Mucosa of rectum (tissue), 2 donors: ENCODE data around the gene MACROD2.
A peak's percentile ranks its signal among the peaks of the same experiment; 100 is the strongest.

Source experiments
- H3K27ac ChIP-seq, 2 donors: one replicate each; pipeline ENCODE4 v1.7.0; 2013; ENCODE audit warnings: inconsistent platforms in 2 of 2, low read depth in 2 of 2, low read length in 2 of 2
- H3K27me3 ChIP-seq, 2 donors: one replicate each; pipeline ENCODE4 v1.7.0; 2013; ENCODE audit warnings: low read length in 2 of 2; ENCODE audit not compliant: control insufficient read depth in 2 of 2, insufficient read depth in 2 of 2
- H3K36me3 ChIP-seq, 2 donors: one replicate each; pipeline ENCODE4 v1.7.0; 2013; ENCODE audit warnings: low read length in 2 of 2; ENCODE audit not compliant: control insufficient read depth in 2 of 2, insufficient read depth in 2 of 2
- H3K4me1 ChIP-seq, 2 donors: one replicate each; pipeline ENCODE4 v1.7.0; 2013; ENCODE audit warnings: low read length in 2 of 2, mild to moderate bottlenecking in 1 of 2; ENCODE audit not compliant: control insufficient read depth in 2 of 2, insufficient read depth in 2 of 2
- H3K4me3 ChIP-seq, 2 donors: one replicate each; pipeline ENCODE4 v1.7.0; 2013; ENCODE audit warnings: low read length in 2 of 2
- H3K9ac ChIP-seq, 2 donors: one replicate each; pipeline ENCODE4 v1.7.0; 2013; ENCODE audit warnings: low read length in 2 of 2, low read depth in 1 of 2, mild to moderate bottlenecking in 1 of 2
- H3K9me3 ChIP-seq, 2 donors: one replicate each; pipeline ENCODE4 v1.7.0; 2013; ENCODE audit warnings: low read length in 2 of 2; ENCODE audit not compliant: control insufficient read depth in 2 of 2
- donor health status: healthy.
- donor health status: Normal muscosa, but diverticular disease.

Gene MACROD2

DNA sequence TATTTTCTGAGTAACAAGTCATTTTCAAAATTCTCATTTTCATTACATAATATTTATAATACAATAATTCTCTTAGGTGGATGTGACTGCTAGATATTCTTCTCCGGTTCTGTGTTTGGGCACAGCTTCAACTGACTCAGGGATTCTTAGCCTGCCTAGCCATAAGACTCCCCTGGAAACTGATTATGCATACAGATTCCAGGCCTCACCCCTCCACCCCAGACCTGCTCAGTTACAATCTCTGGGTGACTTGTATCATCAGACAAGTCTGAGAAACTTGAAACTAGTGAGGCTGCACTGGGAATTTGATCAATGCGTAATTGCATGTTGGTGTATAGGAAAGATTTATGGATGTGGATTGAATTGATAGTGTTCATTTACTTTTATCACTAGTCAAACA, 316.7 kb downstream of the MACROD2 start:
- Histone ChIP-seq H3K4me1 (peaks cover 0 to 2% of the 10 kb centered on the region in 2 donors), H3K9me3 (no peaks in the 10 kb centered on the region), H3K36me3 (no peaks in the 10 kb centered on the region), H3K4me3 (no peak overlapping the region), H3K27ac (no peak overlapping the region), H3K27me3 (no peaks in the 10 kb centered on the region), H3K9ac (no peak overlapping the region)

GRCh38 chr20:14313341-14314020, 318.2 kb downstream of the MACROD2 start:
- H3K4me1 ChIP-seq, result no peaks in the 10 kb centered on the region
- no peaks in the 10 kb centered on the region for H3K36me3 ChIP-seq
- no peak overlapping the region for H3K9ac ChIP-seq
- no peak overlapping the region for H3K27ac ChIP-seq
- no peak overlapping the region for H3K4me3 ChIP-seq
- H3K27me3 ChIP-seq, result no peaks in the 10 kb centered on the region
- no peaks in the 10 kb centered on the region for H3K9me3 ChIP-seq

GRCh38 chr20:14319704-14320103, 324.4 kb downstream of the MACROD2 start:
- H3K4me1 ChIP-seq, result no peaks in the 10 kb centered on the region
- no peaks in the 10 kb centered on the region for H3K9me3 ChIP-seq
- no peak overlapping the region for H3K9ac ChIP-seq
- H3K27me3 ChIP-seq, result no peaks in the 10 kb centered on the region
- H3K27ac ChIP-seq, result no peak overlapping the region
- no peak overlapping the region for H3K4me3 ChIP-seq
- no peaks in the 10 kb centered on the region for H3K36me3 ChIP-seq

DNA sequence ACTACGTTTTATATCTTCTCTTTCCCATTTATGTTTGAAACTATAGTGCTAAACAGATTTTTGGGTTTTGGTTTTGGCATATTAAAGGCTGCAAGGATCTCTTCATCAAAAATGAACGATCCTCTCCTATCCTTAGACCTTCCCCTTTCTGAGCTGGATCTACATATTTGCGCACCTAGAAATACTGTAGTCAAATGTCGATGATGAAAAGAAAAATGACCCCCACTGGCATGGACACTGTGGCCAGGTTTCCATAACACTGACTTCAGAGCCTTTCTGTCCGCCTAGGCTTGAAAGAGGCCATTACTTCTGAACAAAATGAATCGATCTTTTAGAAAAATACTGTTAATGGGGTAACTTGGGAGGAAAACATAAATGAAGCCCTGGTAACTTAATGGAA, 336.3 kb downstream of the MACROD2 start:
- no peak overlapping the region for H3K9ac ChIP-seq
- H3K4me3 ChIP-seq, result no peak overlapping the region
- no peaks in the 10 kb centered on the region for H3K9me3 ChIP-seq
- no peaks in the 10 kb centered on the region for H3K36me3 ChIP-seq
- no peak overlapping the region for H3K27ac ChIP-seq
- H3K27me3 ChIP-seq, result no peaks in the 10 kb centered on the region
- no peaks in the 10 kb centered on the region for H3K4me1 ChIP-seq

DNA sequence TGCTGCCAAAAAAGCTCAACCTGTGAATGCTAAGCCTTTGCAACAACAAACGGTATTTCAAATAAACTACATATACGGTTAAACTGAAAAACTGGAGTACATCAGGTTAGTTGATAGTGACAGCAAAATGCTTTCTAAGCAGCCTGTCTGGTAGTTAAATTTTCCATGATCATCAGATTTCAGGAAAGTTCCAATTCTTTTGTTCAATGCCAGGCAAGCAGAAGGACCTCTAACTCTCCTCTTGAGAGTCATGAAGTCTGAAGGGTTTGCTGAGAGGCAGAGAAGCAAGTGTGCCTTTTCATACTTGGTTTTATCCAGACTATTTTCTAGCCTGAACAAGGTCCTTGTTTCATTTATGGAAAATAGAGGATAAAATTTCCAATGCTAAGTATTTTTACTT, 337.6 kb downstream of the MACROD2 start:
- Histone ChIP-seq H3K9ac (no peak overlapping the region), H3K9me3 (no peaks in the 10 kb centered on the region), H3K27ac (no peak overlapping the region), H3K4me1 (no peaks in the 10 kb centered on the region), H3K4me3 (no peak overlapping the region), H3K36me3 (no peaks in the 10 kb centered on the region), H3K27me3 (no peaks in the 10 kb centered on the region)

GRCh38 chr20:14333721-14334120, 338.4 kb downstream of the MACROD2 start:
- H3K9ac ChIP-seq, result no peak overlapping the region
- H3K4me1 ChIP-seq, result no peaks in the 10 kb centered on the region
- H3K4me3 ChIP-seq, result no peak overlapping the region
- no peaks in the 10 kb centered on the region for H3K27me3 ChIP-seq
- H3K36me3 ChIP-seq, result no peaks in the 10 kb centered on the region
- H3K27ac ChIP-seq, result no peak overlapping the region
- H3K9me3 ChIP-seq, result no peaks in the 10 kb centered on the region

- H3K9me3 ChIP-seq, result no peaks in the 10 kb centered on the region
- H3K36me3 ChIP-seq, result no peaks in the 10 kb centered on the region
- no peak overlapping the region for H3K27ac ChIP-seq
- H3K9ac ChIP-seq, result no peak overlapping the region
- no peaks in the 10 kb centered on the region for H3K27me3 ChIP-seq
- no peaks in the 10 kb centered on the region for H3K4me1 ChIP-seq
- no peak overlapping the region for H3K4me3 ChIP-seq
These were observed 339.1 kb downstream of the MACROD2 start for GRCh38 chr20:14334306-14334930.

DNA sequence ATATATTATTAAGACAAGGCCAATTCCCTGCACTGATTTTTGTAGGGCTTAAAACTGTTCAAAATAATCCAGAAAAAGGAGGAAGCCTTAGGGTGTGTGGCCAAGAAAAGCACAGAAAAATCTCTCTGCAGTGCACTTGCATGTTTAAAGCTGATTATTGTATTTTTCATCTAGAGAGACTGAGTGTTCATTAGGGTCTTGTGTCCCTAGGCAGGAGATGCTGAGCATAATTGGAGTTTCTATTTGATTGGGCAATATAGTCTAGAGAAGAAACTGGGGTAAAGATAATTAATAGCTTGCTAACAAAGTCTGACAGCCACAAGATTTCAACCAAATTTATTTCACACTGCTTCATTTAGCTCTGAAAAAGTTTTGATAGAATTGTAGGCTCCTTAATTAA, 339.7 kb downstream of the MACROD2 start:
- H3K9me3 ChIP-seq, result no peaks in the 10 kb centered on the region
- H3K36me3 ChIP-seq, result no peaks in the 10 kb centered on the region
- no peaks in the 10 kb centered on the region for H3K27me3 ChIP-seq
- no peaks in the 10 kb centered on the region for H3K4me1 ChIP-seq
- no peak overlapping the region for H3K4me3 ChIP-seq
- no peak overlapping the region for H3K27ac ChIP-seq
- no peak overlapping the region for H3K9ac ChIP-seq

- Histone ChIP-seq H3K27me3 (no peaks in the 10 kb centered on the region), H3K36me3 (no peaks in the 10 kb centered on the region), H3K27ac (no peak overlapping the region), H3K9me3 (no peaks in the 10 kb centered on the region), H3K9ac (peak overlapping the region; percentile 68 to 72), H3K4me3 (peak overlapping the region; percentile 69 to 82), H3K4me1 (no peaks in the 10 kb centered on the region)
These were observed 341.4 kb downstream of the MACROD2 start for GRCh38 chr20:14336686-14337085.

- Histone ChIP-seq H3K27ac (peak within 1 kb of the TSS; percentile 28 to 64), H3K27me3 (no peaks in the 10 kb centered on the region), H3K4me1 (peaks cover 0 to 2% of the 10 kb centered on the region in 2 donors), H3K4me3 (peak within 1 kb of the TSS; percentile 69 to 82), H3K9me3 (no peaks in the 10 kb centered on the region), H3K36me3 (no peaks in the 10 kb centered on the region), H3K9ac (peak within 1 kb of the TSS; percentile 68 to 72)
These were observed 342.3 kb downstream of the MACROD2 start, which contains the start of gene FLRT3 for GRCh38 chr20:14337400-14338171. FLRT3 (minus strand) TSS chr20:14337612; CDS start chr20:14327506, 10,106 bp downstream.
